Cardiac septum (tissue), 1 donor: ENCODE measurements around the gene PPIH. TPM values are rescaled to one million over a fixed set of nuclear protein-coding genes. Genes with fewer than 3 reads are reported as not detected.
A peak's percentile ranks its signal among the peaks of the same experiment; 100 is the strongest.
"Not testable (repeated sequence)": the region's sequence is repeated elsewhere in the genome, so short reads cannot be mapped to it uniquely, and the experiment has no call there.

Source experiments
- DNase-seq: peaks from one replicate; pipeline ENCODE4 v3.0.0-alpha.2; 2020; ENCODE audit warnings: low spot score
- intact Hi-C: fragments of 100-400 bp; cut with DNase I; formaldehyde crosslinking; loops from one replicate; pipeline ENCODE4 v1.14.0; 2022
- total RNA-seq: library from RNA; stranded (reverse); fragmentation: NEBNext Ultra II Directional; extraction: Animal tissue kit (Norgen Biotek cat#: 25700); gene quantifications from one replicate; pipeline ENCODE4 v1.2.1, GENCODE V29; 2021
- donor health status: DM: no; HTN: no; CAD: no.

The PPIH gene
- total RNA-seq, 1 donor from 2014 or later = 18.3 TPM

DNA sequence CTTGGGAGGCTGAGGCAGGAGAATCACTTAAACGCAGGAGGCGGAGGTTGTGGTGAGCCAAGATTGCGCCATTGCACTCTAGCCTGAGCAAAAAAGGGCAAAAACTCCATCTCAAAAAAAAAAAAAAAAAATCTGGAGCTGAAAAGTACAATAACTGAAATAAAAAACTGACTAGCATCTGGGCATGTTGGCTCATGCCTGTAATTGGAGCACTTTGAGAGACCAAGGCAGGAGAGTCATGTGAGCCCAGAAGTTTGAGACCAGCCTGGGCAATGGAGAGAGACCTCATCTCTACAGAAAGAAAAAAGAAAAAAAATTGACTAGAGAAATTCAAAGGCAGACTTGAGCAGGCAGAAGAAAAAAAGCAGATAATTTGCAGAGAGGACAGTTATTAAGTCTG lies 63.7 kb downstream of the PPIH start:
- DNase-seq = no peak
- intact Hi-C loops = no loop called here

DNA sequence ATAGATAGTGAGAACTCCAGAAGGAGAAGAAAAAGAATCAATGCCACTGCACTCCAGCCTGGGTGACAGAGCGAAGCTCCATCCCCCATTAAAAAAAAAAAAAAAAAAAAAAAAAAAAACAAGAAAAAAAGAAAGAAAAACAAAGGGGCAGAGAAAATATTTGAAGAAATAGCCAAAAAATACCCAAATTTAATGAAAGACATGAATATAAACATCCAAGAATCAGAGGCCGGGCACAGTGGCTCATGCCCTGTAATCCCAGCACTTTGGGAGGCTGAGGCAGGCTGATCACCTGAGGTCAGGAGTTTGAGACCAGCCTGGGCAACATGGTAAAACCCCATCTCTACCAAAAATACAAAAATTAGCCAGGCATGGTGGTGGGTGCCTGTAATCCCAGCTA lies 64.2 kb downstream of the PPIH start:
- peak; percentile 44 for DNase-seq
- intact Hi-C loops = not testable (repeated sequence)

DNA sequence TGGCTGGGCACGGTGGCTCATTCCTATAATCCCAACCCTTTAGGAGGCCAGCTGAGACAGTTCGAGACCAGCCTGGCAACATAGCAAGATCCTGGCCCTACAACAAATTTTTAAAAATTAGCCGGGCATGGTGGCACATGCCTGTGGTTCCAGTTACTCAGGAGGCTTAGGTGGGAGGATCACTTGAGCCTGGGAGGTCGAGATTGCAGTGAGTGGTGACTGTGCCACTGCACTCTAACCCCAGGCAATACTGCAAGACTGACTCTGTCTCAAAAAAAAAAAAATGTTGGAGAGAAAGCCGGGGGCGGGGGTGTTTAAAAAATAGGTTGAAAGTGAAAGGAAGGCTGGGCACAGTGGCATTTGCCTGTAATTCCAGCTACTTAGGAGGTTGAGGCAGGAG lies 65.3 kb downstream of the PPIH start:
- no peak for DNase-seq
- intact Hi-C loops = no loop called here

DNA sequence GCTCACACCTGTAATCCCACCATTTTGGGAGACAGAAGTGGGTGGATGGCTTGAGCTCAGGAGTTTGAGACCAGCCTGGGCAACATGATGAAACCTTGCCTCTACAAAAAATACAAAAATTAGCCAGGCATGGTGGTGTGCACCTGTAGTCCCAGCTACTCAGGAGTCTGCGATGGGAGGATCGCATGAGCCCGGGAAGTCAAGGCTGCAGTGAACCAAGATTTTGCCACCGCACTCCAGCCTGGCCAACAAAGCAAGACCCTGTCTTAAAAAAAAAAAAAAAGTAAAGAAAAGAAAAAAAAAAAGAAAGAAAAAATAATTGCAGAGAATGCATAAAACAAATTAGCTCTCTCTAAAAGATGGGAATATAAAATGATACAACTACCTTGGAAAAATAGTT lies 67.6 kb downstream of the PPIH start:
- peak; percentile 70 for DNase-seq
- intact Hi-C loops = not testable (repeated sequence)

Other genes with a start within 250 kb of the PPIH start
- gene ZMYND12, start 202.4 kb upstream of the PPIH start, total RNA-seq = 1.6 TPM
- gene PPCS, start 201.9 kb upstream of the PPIH start, total RNA-seq = 44.3 TPM
- gene CCDC30, start 195.1 kb upstream of the PPIH start, total RNA-seq = 2.0 TPM
- gene YBX1, start 24.0 kb downstream of the PPIH start, total RNA-seq = 717 TPM
- gene CLDN19, start 81.8 kb downstream of the PPIH start, total RNA-seq = not detected
- 12.2 TPM for gene P3H1, start 108.6 kb downstream of the PPIH start, total RNA-seq
- gene C1orf50, start 108.8 kb downstream of the PPIH start, total RNA-seq = 11.0 TPM
- not detected for gene TMEM269, start 126.6 kb downstream of the PPIH start, total RNA-seq
- 8.5 TPM for gene ERMAP, start 158.7 kb downstream of the PPIH start, total RNA-seq
- 17.7 TPM for gene SVBP, start 159.0 kb downstream of the PPIH start, total RNA-seq
- gene ZNF691, start 188.2 kb downstream of the PPIH start, total RNA-seq = 6.5 TPM